Measurements from ENCODE around the gene BCL11B. TPM values are rescaled to one million over a fixed set of nuclear protein-coding genes. Genes with fewer than 3 reads are reported as not detected.

The BCL11B gene
- total and polyA plus RNA-seq, 9 of the 15 experiments (the other 6 are each of a cell fraction or from before 2014, with no cell fraction given): 0.09 TPM; not detected in 8

DNA sequence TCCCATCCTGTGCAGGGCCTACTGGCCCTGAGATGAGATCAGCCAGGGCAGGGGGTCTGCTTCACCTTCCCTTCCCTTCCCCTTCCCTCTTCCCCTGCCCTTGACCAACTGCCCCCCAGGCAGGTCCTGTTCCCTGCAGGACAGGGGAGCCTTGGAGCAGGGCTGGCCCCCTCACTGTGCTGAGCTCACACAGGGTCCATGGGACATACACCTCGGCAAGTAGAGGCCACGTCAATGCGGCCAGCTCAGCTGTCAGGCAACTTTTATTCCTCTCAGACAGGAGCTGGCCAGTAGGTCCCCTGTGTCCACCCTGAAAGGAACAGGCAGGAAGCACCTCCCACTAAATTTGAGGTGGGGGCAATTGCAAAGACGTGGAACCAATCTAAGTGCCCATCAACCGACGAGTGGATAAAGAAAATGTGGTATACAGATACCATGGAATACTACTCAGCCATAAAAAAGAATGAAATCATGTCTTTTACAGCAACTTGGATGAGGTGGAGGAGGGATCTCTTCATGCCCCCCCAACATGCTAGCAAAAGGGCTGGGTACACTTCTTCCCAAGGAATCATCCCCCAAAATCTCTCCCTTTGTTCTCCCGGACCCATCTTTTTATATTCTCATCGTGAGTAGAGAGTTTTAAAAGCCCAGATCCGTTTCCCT is 148.7 kb downstream of the BCL11B start:
- no peaks in the 10 kb centered on the region for H3K9me3 ChIP-seq (replicated peaks; ENCODE audit: control insufficient read depth, insufficient read depth, low read depth, low read length)
- CTCF ChIA-PET (ENCODE audit: low intra/inter-chr PET ratio): no interaction called here

GRCh38 chr14:99122521-99123125 is 149.4 kb downstream of the BCL11B start:
- FAIRE-seq: no peak
- no TSS peak for BruUV-seq (replicated peaks)
- H2AFZ ChIP-seq (ENCODE audit: low read depth, low read length): no peak overlapping the region
- no peaks in the 10 kb centered on the region for H3K36me3 ChIP-seq (ENCODE audit: control insufficient read depth, insufficient read depth, low read length)
- no peaks in the 10 kb centered on the region for H3K4me1 ChIP-seq (replicated peaks in 1 of 2; ENCODE audit: control insufficient read depth in 2 of 2, insufficient read depth in 2 of 2, low read length in 2 of 2)
- no peak for TF ChIP-seq RNF2 (IDR thresholded peaks at IDR 0.05)
- no peak for TF ChIP-seq CHD1 (IDR thresholded peaks at IDR 0.05; ENCODE audit: low read length)
- no peak for TF ChIP-seq SMAD3 (CRISPR knock-in tag; conservative IDR thresholded peaks at IDR 0.05)
- no peak overlapping the region for H3K4me2 ChIP-seq (ENCODE audit: insufficient read depth, low read length)
- no peaks in the 10 kb centered on the region for H3K9me1 ChIP-seq (ENCODE audit: control insufficient read depth, insufficient read depth, low read length)
- no peak for ATAC-seq
- CTCF ChIA-PET (ENCODE audit: low intra/inter-chr PET ratio): no interaction called here
- H3K9me3 ChIP-seq (replicated peaks; ENCODE audit: control insufficient read depth, insufficient read depth, low read depth, low read length): no peaks in the 10 kb centered on the region
- no peak overlapping the region for H3K9ac ChIP-seq (ENCODE audit: insufficient read depth in 1 of 2, low read depth in 2 of 2, low read length in 2 of 2)
- H3K4me3 ChIP-seq: no peak overlapping the region
- 5% methylated on average over 15 of the region's 18 CpGs for WGBS (ENCODE audit: insufficient coverage, low coverage, missing lambda C conversion rate)
- POLR2A ChIA-PET: no interaction called here
- intact Hi-C loops (cut with micrococcal nuclease) (no loop called here), in situ Hi-C loops (cut with MboI) (no loop called here)
- H3K27me3 ChIP-seq (ENCODE audit: control insufficient read depth in 2 of 2, insufficient read depth in 2 of 2, low read length in 2 of 2): peaks cover 0 to 5% of the 10 kb centered on the region in 2 experiments; a peak in 3 of 5 replicates
- H4K20me1 ChIP-seq (replicated peaks; ENCODE audit: control insufficient read depth, insufficient read depth, low read length): no peaks in the 10 kb centered on the region
- DNase-seq (ENCODE audit: extremely low read depth in 1 of 4, low spot score in 3 of 4): no peak
- H3K27ac ChIP-seq (ENCODE audit: extremely low read depth, low read depth, low read length): no peak overlapping the region
- no peaks in the 10 kb centered on the region for H3K79me2 ChIP-seq (ENCODE audit: control insufficient read depth, insufficient read depth, low read length)

More for the DNA sequence above, 148.7 kb downstream of the BCL11B start:
- Histone ChIP-seq H2AFZ (ENCODE audit: low read depth, low read length) (no peak overlapping the region), H3K79me2 (ENCODE audit: control insufficient read depth, insufficient read depth, low read length) (no peaks in the 10 kb centered on the region), H3K9me1 (ENCODE audit: control insufficient read depth, insufficient read depth, low read length) (no peaks in the 10 kb centered on the region), H3K4me3 (no peak overlapping the region), H3K9ac (ENCODE audit: insufficient read depth in 1 of 2, low read depth in 2 of 2, low read length in 2 of 2) (no peak overlapping the region), H3K27me3 (ENCODE audit: control insufficient read depth in 2 of 2, insufficient read depth in 2 of 2, low read length in 2 of 2) (peaks cover 0 to 5% of the 10 kb centered on the region in 2 experiments; a peak in 3 of 5 replicates), H3K27ac (ENCODE audit: extremely low read depth, low read depth, low read length) (no peak overlapping the region), H3K4me2 (ENCODE audit: insufficient read depth, low read length) (no peak overlapping the region), H3K4me1 (replicated peaks in 1 of 2; ENCODE audit: control insufficient read depth in 2 of 2, insufficient read depth in 2 of 2, low read length in 2 of 2) (no peaks in the 10 kb centered on the region), H3K36me3 (ENCODE audit: control insufficient read depth, insufficient read depth, low read length) (no peaks in the 10 kb centered on the region), H4K20me1 (replicated peaks; ENCODE audit: control insufficient read depth, insufficient read depth, low read length) (no peaks in the 10 kb centered on the region)
- WGBS (ENCODE audit: insufficient coverage, low coverage, missing lambda C conversion rate): 0% methylated on average over 9 of the region's 9 CpGs
- TF ChIP-seq CBX5 (IDR thresholded peaks at IDR 0.05; ENCODE audit: borderline replicate concordance, low read depth) (no peak), TRIM28 (IDR thresholded peaks at IDR 0.05) (no peak), ZNF224 (CRISPR knock-in tag; IDR thresholded peaks at IDR 0.05) (no peak), TCF7L2 (IDR thresholded peaks at IDR 0.05; ENCODE audit: low read depth, low read length) (no peak), PHF20 (IDR thresholded peaks at IDR 0.05; ENCODE audit: partially characterized antibody) (no peak), CREB1 (IDR thresholded peaks at IDR 0.05) (no peak), CREB1 (CRISPR knock-in tag; IDR thresholded peaks at IDR 0.05) (no peak), PTBP1 (IDR thresholded peaks at IDR 0.05; ENCODE audit: low read depth, low read length) (no peak), EP400 (IDR thresholded peaks at IDR 0.05) (no peak), ZFP30 (CRISPR knock-in tag; IDR thresholded peaks at IDR 0.05; ENCODE audit: borderline replicate concordance) (no peak)
- POLR2A ChIA-PET: no interaction called here
- intact Hi-C loops (cut with micrococcal nuclease): no loop called here
- no peak for FAIRE-seq
- in situ Hi-C loops (cut with MboI): no loop called here
- BruUV-seq (replicated peaks): no TSS peak
- ATAC-seq: no peak
- no peak for DNase-seq (ENCODE audit: extremely low read depth in 1 of 4, low spot score in 3 of 4)
